IMR-90 (cell line): ENCODE data around the gene LAMA5. TPM values are rescaled to one million over a fixed set of nuclear protein-coding genes. Genes with fewer than 3 reads are reported as not detected.

ENCODE experiments used
- ATAC-seq: fragments of 200-7000 bp; cut with Tn5 transposase; 2 replicates; pipeline ENCODE4 v1.9.1; 2020; ENCODE audit warnings: low read depth, mild to moderate bottlenecking, moderate library complexity
- BruUV-seq: library from RNA; stranded (reverse); fragments of 400-500 nt; replicated peaks from 2 replicates; lab custom pipeline; 2021; lab: Mats Ljungman, UMichigan
- CTCF ChIA-PET: fragments of 300-600 bp; formaldehyde crosslinking; extraction: SDS; loops from one replicate; lab custom pipeline; 2021; ENCODE audit warnings: antibody characterized with exemption; lab: Yijun Ruan, JAX
- POLR2A ChIA-PET: fragments of 300-600 bp; sonication (Branson Sonifier 250); formaldehyde crosslinking; loops from one replicate; lab custom pipeline; 2022; ENCODE audit warnings: antibody characterized with exemption; ENCODE audit not compliant: unreplicated experiment; lab: Charles Lee
- DNase-seq: peaks from one replicate; pipeline ENCODE4 v3.0.0; 2013
- H2AFZ ChIP-seq: replicated peaks from 2 replicates; pipeline ENCODE3; 2013; ENCODE audit warnings: low read length, mild to moderate bottlenecking; ENCODE audit not compliant: poor library complexity
- H2AK5ac ChIP-seq: 2 replicates; pipeline ENCODE4 v1.6.1; 2013; ENCODE audit warnings: low read depth, low read length, inconsistent platforms
- H2AK9ac ChIP-seq: replicated peaks from 2 replicates; pipeline ENCODE3; 2013; ENCODE audit warnings: mild to moderate bottlenecking, low read depth, low read length, moderate library complexity; ENCODE audit not compliant: poor library complexity
- H2BK120ac ChIP-seq: 2 replicates; pipeline ENCODE4 v1.6.1; 2013; ENCODE audit warnings: low read depth, low read length, inconsistent platforms
- H2BK15ac ChIP-seq: 3 replicates; pipeline ENCODE4 v1.6.1; 2013; ENCODE audit warnings: low read depth, low read length, inconsistent platforms
- H2BK20ac ChIP-seq: 2 replicates; pipeline ENCODE4 v1.6.1; 2013; ENCODE audit warnings: low read depth, mild to moderate bottlenecking, inconsistent platforms, low read length, moderate library complexity
- H2BK5ac ChIP-seq: 2 replicates; pipeline ENCODE4 v1.6.1; 2013; ENCODE audit warnings: mild to moderate bottlenecking, low read depth, low read length, inconsistent platforms; ENCODE audit not compliant: poor library complexity, severe bottlenecking
- H3K14ac ChIP-seq: replicated peaks from 2 replicates; pipeline ENCODE4 v1.6.1; 2013; ENCODE audit warnings: low read depth, low read length, inconsistent platforms
- H3K18ac ChIP-seq: 2 replicates; pipeline ENCODE4 v1.6.1; 2013; ENCODE audit warnings: low read depth, low read length, control low read depth
- H3K23ac ChIP-seq: 2 replicates; pipeline ENCODE4 v1.6.1; 2013; ENCODE audit warnings: low read depth, low read length, inconsistent platforms
- H3K27ac ChIP-seq: 2 replicates; pipeline ENCODE4 v1.5.1; 2013; ENCODE audit warnings: mild to moderate bottlenecking, control low read depth, low read length; ENCODE audit not compliant: insufficient read depth
- H3K27me3 ChIP-seq: 2 replicates; pipeline ENCODE4 v1.6.1; 2013; ENCODE audit warnings: low read length; ENCODE audit not compliant: control insufficient read depth, insufficient read depth
- H3K36me3 ChIP-seq: 2 replicates; pipeline ENCODE4 v1.6.1; 2013; ENCODE audit warnings: low read length, mixed read lengths; ENCODE audit not compliant: control insufficient read depth, insufficient read depth
- H3K4ac ChIP-seq: 2 replicates; pipeline ENCODE4 v1.6.1; 2013; ENCODE audit warnings: low read depth, low read length, inconsistent platforms
- H3K4me1 ChIP-seq: 2 replicates; pipeline ENCODE4 v1.6.1; 2013; ENCODE audit warnings: low read length, mixed read lengths; ENCODE audit not compliant: control insufficient read depth, insufficient read depth
- H3K4me2 ChIP-seq: 2 replicates; pipeline ENCODE4 v1.6.1; 2013; ENCODE audit warnings: low read depth, mild to moderate bottlenecking, control low read depth, low read length, moderate library complexity
- H3K4me3 ChIP-seq: 2 replicates; pipeline ENCODE4 v1.5.1; 2013; ENCODE audit warnings: low read depth, mild to moderate bottlenecking, control low read depth, low read length, moderate library complexity; ENCODE audit not compliant: insufficient read depth
- H3K56ac ChIP-seq: 2 replicates; pipeline ENCODE4 v1.6.1; 2013; ENCODE audit warnings: low read length, inconsistent platforms; ENCODE audit not compliant: insufficient read depth; ENCODE audit errors: extremely low read depth
- H3K79me1 ChIP-seq, 2 experiments: 2 replicates each; pipeline ENCODE4 v1.6.1; 2013; ENCODE audit warnings: low read length in 2 of 2, inconsistent platforms in 1 of 2, low read depth in 1 of 2
- H3K9ac ChIP-seq: 2 replicates; pipeline ENCODE4 v1.6.1; 2013; ENCODE audit warnings: low read depth, low read length, control low read depth
- H3K9me1 ChIP-seq: 2 replicates; pipeline ENCODE4 v1.6.1; 2013; ENCODE audit warnings: low read length, inconsistent platforms; ENCODE audit not compliant: insufficient read depth
- H3K9me3 ChIP-seq: 2 replicates; pipeline ENCODE4 v1.6.1; 2013; ENCODE audit warnings: low read length; ENCODE audit not compliant: control insufficient read depth, insufficient read depth
- H4K20me1 ChIP-seq: 2 replicates; pipeline ENCODE4 v1.6.1; 2013; ENCODE audit warnings: low read length, inconsistent platforms; ENCODE audit not compliant: insufficient read depth
- H4K5ac ChIP-seq: 2 replicates; pipeline ENCODE4 v1.6.1; 2013; ENCODE audit warnings: mild to moderate bottlenecking, low read depth, low read length, control low read depth
- H4K8ac ChIP-seq, 2 experiments: 2 replicates each; pipeline ENCODE4 v1.6.1; 2013; ENCODE audit warnings: low read depth in 2 of 2, low read length in 2 of 2, control low read depth in 1 of 2, inconsistent platforms in 1 of 2
- H4K91ac ChIP-seq: 2 replicates; pipeline ENCODE4 v1.6.1; 2013; ENCODE audit warnings: low read depth, low read length, inconsistent platforms; ENCODE audit not compliant: insufficient read depth
- CEBPB ChIP-seq: IDR thresholded peaks from 2 replicates; pipeline ENCODE4 v1.6.1; 2012; ENCODE audit warnings: low read depth, low read length, improper control_type of control experiment
- MAZ ChIP-seq: IDR thresholded peaks from 2 replicates; pipeline ENCODE4 v1.6.1; 2012; ENCODE audit warnings: low read depth, mild to moderate bottlenecking, low read length, improper control_type of control experiment, moderate library complexity, borderline replicate concordance
- NFE2L2 ChIP-seq: fragments of 150-350 bp; IDR thresholded peaks from 2 replicates; pipeline ENCODE4 v1.6.1; 2016; ENCODE audit warnings: low read depth, mild to moderate bottlenecking, low read length
- POLR2A ChIP-seq: IDR thresholded peaks from 2 replicates; pipeline ENCODE4 v1.6.1; 2012; ENCODE audit warnings: mild to moderate bottlenecking, low read depth, low read length
- WGBS, 2 experiments: methylation state at CpG; one replicate each; pipeline versions ENCODE4 v1.1.5 to v1.1.7; 2013; ENCODE audit warnings: missing lambda C conversion rate in 2 of 2; ENCODE audit not compliant: insufficient read length in 1 of 2; ENCODE audit errors: extremely low coverage in 2 of 2; 5-methylcytosine and 5-hydroxymethylcytosine counted together
- dilution Hi-C: fragments of 300-500 bp; cut with HindIII; formaldehyde crosslinking; loops from one replicate; pipeline ENCODE4 v1.14.3; 2018; ENCODE audit warnings: low sequenced_read_pairs; ENCODE audit not compliant: unreplicated experiment
- in situ Hi-C: fragments of 300-500 bp; cut with MboI; formaldehyde crosslinking; loops from 3 replicates; pipeline ENCODE4 v1.14.3; 2019; ENCODE audit warnings: low sequenced_read_pairs, inconsistent platforms, mixed read lengths
- intact Hi-C: fragments of 100-400 bp; cut with micrococcal nuclease; formaldehyde crosslinking; loops from 2 replicates; pipeline ENCODE4 v1.10.0; 2022
- polyA plus RNA-seq, 3 experiments: library from polyadenylated mRNA; depleted of rRNA; stranded (reverse); fragments of >200 nt; gene quantifications; 2 replicates each; pipeline ENCODE4 v1.2.3, GENCODE V29; 2012; ENCODE audit warnings: low replicate concordance in 1 of 3
- total RNA-seq: library from RNA; depleted of rRNA; stranded (reverse); fragments of >200 nt; gene quantifications from 2 replicates; pipeline ENCODE4 v1.2.3, GENCODE V29; 2012
- TF ChIP-seq, protein P1 (sequence below): fragments of 150-350 bp; IDR thresholded peaks from 2 replicates; pipeline ENCODE4 v1.6.1; 2017; ENCODE audit warnings: mild to moderate bottlenecking, antibody characterized with exemption, low read length, low read depth
- TF ChIP-seq, protein P2 (sequence below): conservative IDR thresholded peaks from 2 replicates; pipeline ENCODE4 v1.5.1; 2012; ENCODE audit warnings: mild to moderate bottlenecking, low read depth, low read length, improper control_type of control experiment

Gene LAMA5
- total and polyA plus RNA-seq, 2 of the 4 experiments (the other 2 are of a cell fraction), result 0.90 to 7.3 TPM

DNA sequence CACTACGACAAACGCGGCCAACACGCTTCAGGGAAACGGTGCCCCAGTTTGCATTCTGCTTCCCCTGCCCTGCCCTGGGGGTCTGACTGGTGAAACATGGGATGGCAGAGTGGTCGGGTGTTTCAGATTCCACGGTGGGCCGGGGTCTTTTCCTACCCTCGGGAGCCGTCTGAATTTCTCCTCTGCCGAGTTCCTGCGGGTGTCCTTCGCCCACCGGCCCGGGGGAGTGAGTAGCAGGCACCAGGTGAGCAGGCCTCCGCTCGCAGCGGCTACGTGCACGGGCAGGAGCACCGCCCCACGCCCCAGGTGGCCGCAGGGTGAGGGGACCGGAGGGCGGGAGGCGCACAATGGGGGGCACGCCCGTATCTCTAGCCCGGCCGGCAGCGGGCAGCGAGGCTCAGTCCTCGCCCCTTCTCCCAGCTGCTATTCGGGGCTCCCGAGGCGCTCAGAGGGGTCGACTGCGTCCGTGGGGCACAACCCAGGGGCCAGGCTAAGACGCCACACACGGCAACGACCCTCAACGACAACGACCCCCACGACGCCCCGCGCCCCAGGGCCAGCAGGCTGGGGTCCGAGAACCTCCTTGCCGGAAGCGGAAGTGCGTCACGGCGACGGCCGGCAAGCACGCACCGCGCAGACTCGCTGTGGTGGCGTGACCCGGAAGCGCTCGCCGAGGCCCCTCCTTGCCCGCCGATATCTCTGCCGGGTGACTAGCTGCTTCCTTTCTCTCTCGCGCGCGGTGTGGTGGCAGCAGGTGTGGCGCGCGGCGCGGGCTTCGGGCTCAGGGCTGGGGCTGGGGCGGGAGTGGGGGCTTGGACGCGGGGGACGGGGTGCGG, 19.5 kb upstream of the LAMA5 start, which contains the start of gene RPS21:
Gene RPS21, plus strand, starts transcription at position 721 of the 836 bp plus-strand sequence. CDS start 236 bp downstream, outside the sequence.
- Histone ChIP-seq H3K18ac (peak within 1 kb of the TSS; percentile 26; the same call in 1 of the 2 replicates), H3K27ac (peak within 1 kb of the TSS; percentile 96), H4K8ac (peak within 1 kb of the TSS; percentile 88 to 90), H2BK20ac (no peak within 1 kb of the TSS), H3K79me1 (peaks cover 35 to 63% of the 10 kb centered on the region in 2 experiments), H4K5ac (peak within 1 kb of the TSS; percentile 93), H3K4me3 (peak within 1 kb of the TSS; percentile 92), H2AK5ac (peak within 1 kb of the TSS; percentile 98), H3K14ac (peak within 1 kb of the TSS; percentile 80), H3K9ac (peak within 1 kb of the TSS; percentile 96), H3K4ac (peak within 1 kb of the TSS; percentile 94), H3K9me1 (peaks cover 11% of the 10 kb centered on the region), H3K4me2 (peak within 1 kb of the TSS; percentile 95), H3K4me1 (peaks cover 5% of the 10 kb centered on the region), H3K56ac (peak within 1 kb of the TSS; percentile 61), H4K20me1 (peaks cover 51% of the 10 kb centered on the region), H2AK9ac (peak within 1 kb of the TSS; percentile 97), H4K91ac (peak within 1 kb of the TSS; percentile 86), H2BK120ac (no peak within 1 kb of the TSS), H2AFZ (peak within 1 kb of the TSS; percentile 97), H3K9me3 (no peaks in the 10 kb centered on the region), H3K23ac (peak within 1 kb of the TSS; percentile 86), H3K36me3 (peaks cover 39% of the 10 kb centered on the region), H2BK15ac (no peak within 1 kb of the TSS), H3K27me3 (no peaks in the 10 kb centered on the region), H2BK5ac (peak within 1 kb of the TSS; percentile 91)
- ATAC-seq (peak; percentile 79), DNase-seq (peak; percentile 89)
- TF ChIP-seq, protein P1, sequence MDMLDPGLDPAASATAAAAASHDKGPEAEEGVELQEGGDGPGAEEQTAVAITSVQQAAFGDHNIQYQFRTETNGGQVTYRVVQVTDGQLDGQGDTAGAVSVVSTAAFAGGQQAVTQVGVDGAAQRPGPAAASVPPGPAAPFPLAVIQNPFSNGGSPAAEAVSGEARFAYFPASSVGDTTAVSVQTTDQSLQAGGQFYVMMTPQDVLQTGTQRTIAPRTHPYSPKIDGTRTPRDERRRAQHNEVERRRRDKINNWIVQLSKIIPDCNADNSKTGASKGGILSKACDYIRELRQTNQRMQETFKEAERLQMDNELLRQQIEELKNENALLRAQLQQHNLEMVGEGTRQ, result peak; percentile 56; the same call in 1 of the 2 replicates
- TF ChIP-seq, protein P2, sequence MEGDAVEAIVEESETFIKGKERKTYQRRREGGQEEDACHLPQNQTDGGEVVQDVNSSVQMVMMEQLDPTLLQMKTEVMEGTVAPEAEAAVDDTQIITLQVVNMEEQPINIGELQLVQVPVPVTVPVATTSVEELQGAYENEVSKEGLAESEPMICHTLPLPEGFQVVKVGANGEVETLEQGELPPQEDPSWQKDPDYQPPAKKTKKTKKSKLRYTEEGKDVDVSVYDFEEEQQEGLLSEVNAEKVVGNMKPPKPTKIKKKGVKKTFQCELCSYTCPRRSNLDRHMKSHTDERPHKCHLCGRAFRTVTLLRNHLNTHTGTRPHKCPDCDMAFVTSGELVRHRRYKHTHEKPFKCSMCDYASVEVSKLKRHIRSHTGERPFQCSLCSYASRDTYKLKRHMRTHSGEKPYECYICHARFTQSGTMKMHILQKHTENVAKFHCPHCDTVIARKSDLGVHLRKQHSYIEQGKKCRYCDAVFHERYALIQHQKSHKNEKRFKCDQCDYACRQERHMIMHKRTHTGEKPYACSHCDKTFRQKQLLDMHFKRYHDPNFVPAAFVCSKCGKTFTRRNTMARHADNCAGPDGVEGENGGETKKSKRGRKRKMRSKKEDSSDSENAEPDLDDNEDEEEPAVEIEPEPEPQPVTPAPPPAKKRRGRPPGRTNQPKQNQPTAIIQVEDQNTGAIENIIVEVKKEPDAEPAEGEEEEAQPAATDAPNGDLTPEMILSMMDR, result no peak
- no peak for TF ChIP-seq NFE2L2
- TF ChIP-seq CEBPB, result no peak
- TF ChIP-seq POLR2A, result peak; percentile 84
- peak; percentile 93 for TF ChIP-seq MAZ
- WGBS, 2 experiments, result 1% methylated on average over 29 of the region's 83 CpGs; no CpG with 5 or more reads in 1 of the 2 experiments
- intact Hi-C loops, result loop anchor here (10.0 kb wide), 1 partner anchor 372 kb away; no protein-coding TSS in a partner anchor
- no TSS peak for BruUV-seq
- in situ Hi-C loops, result loop anchor here (25.0 kb wide), 1 partner anchor 374 kb away; no protein-coding TSS in a partner anchor
- CTCF ChIA-PET, result interaction anchor here (0.9 kb wide), 1 partner anchor 84 kb away, joined by 4 read pairs; the partner anchor contains the start of gene ADRM1
- dilution Hi-C loops, result loop anchor here (25.0 kb wide), 1 partner anchor 99 kb away; no protein-coding TSS in a partner anchor
- POLR2A ChIA-PET, result interaction anchor here (0.6 to 0.7 kb wide), 5 partner anchors 11 to 106 kb away, joined by 4 to 11 read pairs (median 5); no protein-coding TSS in a partner anchor
